Psoas muscle (tissue), 8 donors: Measurements from ENCODE around the gene ZDHHC4. TPM values are rescaled to one million over a fixed set of nuclear protein-coding genes. Genes with fewer than 3 reads are reported as not detected.

Experiments used
- ATAC-seq, 4 donors: fragments of 200-7000 bp; cut with Tn5 transposase; one replicate each; pipeline ENCODE4 v1.9.1; 2020; ENCODE audit warnings: moderate library complexity in 3 of 4, mild to moderate bottlenecking in 2 of 4
- DNase-seq, 2 donors: peaks; one replicate each; pipeline ENCODE4 v3.0.0-alpha.2; 2020
- H3K27ac ChIP-seq: fragments of 200-600 bp; one replicate; pipeline ENCODE4 v1.8.0; 2022
- H3K27me3 ChIP-seq, 3 donors: fragments of 200-600 bp in 1 of 3; one replicate each; pipeline versions ENCODE4 v1.6.1 to v1.8.0; 2013 to 2022; ENCODE audit warnings: low read length in 2 of 3, mild to moderate bottlenecking in 2 of 3, moderate library complexity in 1 of 3; ENCODE audit not compliant: insufficient read depth in 3 of 3
- H3K36me3 ChIP-seq, 2 donors: fragments of 200-600 bp in 1 of 2; one replicate each; pipeline versions ENCODE4 v1.6.1 to v1.8.0; 2013 to 2022; ENCODE audit warnings: low read depth in 1 of 2, mild to moderate bottlenecking in 1 of 2, moderate library complexity in 1 of 2; ENCODE audit not compliant: insufficient read depth in 1 of 2
- H3K4me1 ChIP-seq: fragments of 200-600 bp; one replicate; pipeline ENCODE4 v1.8.0; 2022
- H3K4me3 ChIP-seq: fragments of 200-600 bp; one replicate; pipeline ENCODE4 v1.8.0; 2022; ENCODE audit warnings: mild to moderate bottlenecking
- H3K9me3 ChIP-seq: fragments of 200-600 bp; one replicate; pipeline ENCODE4 v1.8.0; 2022
- CTCF ChIP-seq: fragments of 200-600 bp; IDR thresholded peaks from one replicate; pipeline ENCODE4 v1.8.0; 2022; ENCODE audit warnings: antibody characterized with exemption
- WGBS, 3 donors: extraction: QIAGEN DNeasy Blood & Tissue Kit; methylation state at CpG; one replicate each; pipeline versions ENCODE4 v1.1.6 to v1.1.7; 2013; 5-methylcytosine and 5-hydroxymethylcytosine counted together
- intact Hi-C, 2 donors: fragments of 100-400 bp; cut with DNase I; formaldehyde crosslinking; loops; one replicate each; pipeline versions ENCODE4 v1.11.0 to v1.14.2; 2022
- polyA plus RNA-seq, 3 donors: library from polyadenylated mRNA; stranded (reverse); fragments of 200-250 nt; gene quantifications; one replicate each; pipeline ENCODE4 v1.2.3, GENCODE V29; 2013
- total RNA-seq, 4 donors: library from RNA; stranded (reverse); fragmentation: NEBNext Ultra II Directional in 2 of 4; extraction: Animal tissue kit (Norgen Biotek cat#: 25700) in 2 of 4; gene quantifications; one replicate each; pipeline versions ENCODE4 v1.2.1 to v1.2.4, GENCODE V29; 2021 to 2023
- donor health status: healthy with polysubstance abuse.
- donor health status: DM: no; HTN: no; CAD: no; lungs with moderate emphysema.
- donor health status: Bipolar disorder and iron deficiency.
- donor health status: healthy.
- donor health status: DM: yes; HTN: yes; CAD: no.
- donor health status: DM: no; HTN: no; CAD: no.
- donor health status: DM: no; HTN: no; CAD: no.
- donor health status: DM: yes; HTN: yes; CAD: no.

The ZDHHC4 gene
- total and polyA plus RNA-seq, 7 donors, result 46.7 to 112 (median 60.0) TPM

- no peak for TF ChIP-seq CTCF
- 60 to 74% (median 70%) methylated on average over 42 to 46 of the region's 46 CpGs for WGBS, 3 donors
- no peak for DNase-seq
- no peaks in the 10 kb centered on the region for H3K4me1 ChIP-seq
- H3K9me3 ChIP-seq, result no peaks in the 10 kb centered on the region
- intact Hi-C loops, result no loop called here
- no peak within 1 kb of the TSS for H3K4me3 ChIP-seq
- H3K27me3 ChIP-seq, result no peaks in the 10 kb centered on the region
- no peak for ATAC-seq
- H3K36me3 ChIP-seq, result no peaks in the 10 kb centered on the region
- no peak within 1 kb of the TSS for H3K27ac ChIP-seq
These were observed 26.2 kb upstream of the ZDHHC4 start, which contains the start of gene GRID2IP for GRCh38 chr7:6551016-6551511. Gene GRID2IP, minus strand, starts transcription at chr7:6551461. Its CDS starts 25 bp downstream, at chr7:6551436.

GRCh38 chr7:6553448-6554044 lies 23.7 kb upstream of the ZDHHC4 start:
- Histone ChIP-seq H3K27me3 (no peaks in the 10 kb centered on the region), H3K4me3 (no peak overlapping the region), H3K27ac (no peak overlapping the region), H3K4me1 (no peaks in the 10 kb centered on the region), H3K9me3 (no peaks in the 10 kb centered on the region), H3K36me3 (no peaks in the 10 kb centered on the region)
- intact Hi-C loops, result no loop called here
- ATAC-seq, result no peak
- WGBS, 3 donors, result 57 to 68% (median 59%) methylated on average over 7 of the region's 7 CpGs
- DNase-seq, result no peak
- TF ChIP-seq CTCF, result no peak

GRCh38 chr7:6554848-6555247 lies 22.4 kb upstream of the ZDHHC4 start:
- no peak for DNase-seq

GRCh38 chr7:6556196-6556595 lies 21.1 kb upstream of the ZDHHC4 start:
- intact Hi-C loops, result no loop called here
- Histone ChIP-seq H3K27ac (no peak overlapping the region), H3K9me3 (no peaks in the 10 kb centered on the region), H3K36me3 (no peaks in the 10 kb centered on the region), H3K4me3 (no peak overlapping the region), H3K4me1 (no peaks in the 10 kb centered on the region), H3K27me3 (no peaks in the 10 kb centered on the region)
- 68 to 73% (median 71%) methylated on average over 6 of the region's 6 CpGs for WGBS, 3 donors
- DNase-seq, result no peak
- ATAC-seq, result no peak
- TF ChIP-seq CTCF, result no peak

More at GRCh38 chr7:6554848-6555247, 22.4 kb upstream of the ZDHHC4 start:
- TF ChIP-seq CTCF, result no peak
- intact Hi-C loops, result no loop called here
- Histone ChIP-seq H3K4me1 (no peaks in the 10 kb centered on the region), H3K9me3 (no peaks in the 10 kb centered on the region), H3K36me3 (no peaks in the 10 kb centered on the region), H3K27ac (no peak overlapping the region), H3K4me3 (no peak overlapping the region), H3K27me3 (no peaks in the 10 kb centered on the region)
- no peak for ATAC-seq
- WGBS, 3 donors, result 77 to 80% (median 77%) methylated on average over 5 to 7 of the region's 7 CpGs

GRCh38 chr7:6558837-6559236 lies 18.4 kb upstream of the ZDHHC4 start:
- TF ChIP-seq CTCF, result peak; percentile 17
- ATAC-seq, result no peak
- Histone ChIP-seq H3K4me1 (no peaks in the 10 kb centered on the region), H3K27ac (no peak overlapping the region), H3K36me3 (no peaks in the 10 kb centered on the region), H3K27me3 (no peaks in the 10 kb centered on the region), H3K9me3 (no peaks in the 10 kb centered on the region), H3K4me3 (no peak overlapping the region)
- DNase-seq, result no peak
- intact Hi-C loops, result no loop called here
- WGBS, 3 donors, result 55 to 56% (median 55%) methylated on average over 6 of the region's 6 CpGs
